HUES64 (cell line): ENCODE data around the gene SEPTIN2. TPM values are rescaled to one million over a fixed set of nuclear protein-coding genes. Genes with fewer than 3 reads are reported as not detected.
A peak's percentile ranks its signal among the peaks of the same experiment; 100 is the strongest.

Experiments used
- H3K27ac ChIP-seq: 2 replicates; pipeline ENCODE4 v1.7.0; 2013; ENCODE audit warnings: low read depth, low read length, inconsistent platforms
- H3K27me3 ChIP-seq: 2 replicates; pipeline ENCODE4 v1.6.1; 2013; ENCODE audit warnings: mild to moderate bottlenecking, low read length; ENCODE audit not compliant: insufficient read depth
- H3K36me3 ChIP-seq: 2 replicates; pipeline ENCODE4 v1.6.1; 2013; ENCODE audit warnings: mild to moderate bottlenecking, low read length; ENCODE audit not compliant: insufficient read depth
- H3K4me1 ChIP-seq: 2 replicates; pipeline ENCODE4 v1.6.1; 2013; ENCODE audit warnings: mild to moderate bottlenecking, low read length, moderate library complexity; ENCODE audit not compliant: insufficient read depth
- H3K4me3 ChIP-seq: 2 replicates; pipeline ENCODE4 v1.5.1; 2013; ENCODE audit warnings: mild to moderate bottlenecking, low read length, moderate library complexity
- H3K9ac ChIP-seq: 2 replicates; pipeline ENCODE4 v1.6.1; 2013; ENCODE audit warnings: mild to moderate bottlenecking, low read depth, low read length
- H3K9me3 ChIP-seq: 2 replicates; pipeline ENCODE4 v1.6.1; 2013; ENCODE audit warnings: low read depth, low read length; ENCODE audit not compliant: insufficient read depth
- WGBS: fragments of 150-250, 120-280 bp; methylation state at CpG from one replicate; pipeline ENCODE4 v1.1.7; 2013; ENCODE audit warnings: missing lambda C conversion rate; 5-methylcytosine and 5-hydroxymethylcytosine counted together
- polyA plus RNA-seq, 2 experiments: library from polyadenylated mRNA; stranded (reverse); fragments of 50-300 nt; gene quantifications; one replicate each; pipeline ENCODE4 v1.2.3, GENCODE V29; 2013

SEPTIN2 gene
- 303 TPM for polyA plus RNA-seq (2013, experiment 1 of 2)
- polyA plus RNA-seq (2013, experiment 2 of 2) = 319 TPM

DNA sequence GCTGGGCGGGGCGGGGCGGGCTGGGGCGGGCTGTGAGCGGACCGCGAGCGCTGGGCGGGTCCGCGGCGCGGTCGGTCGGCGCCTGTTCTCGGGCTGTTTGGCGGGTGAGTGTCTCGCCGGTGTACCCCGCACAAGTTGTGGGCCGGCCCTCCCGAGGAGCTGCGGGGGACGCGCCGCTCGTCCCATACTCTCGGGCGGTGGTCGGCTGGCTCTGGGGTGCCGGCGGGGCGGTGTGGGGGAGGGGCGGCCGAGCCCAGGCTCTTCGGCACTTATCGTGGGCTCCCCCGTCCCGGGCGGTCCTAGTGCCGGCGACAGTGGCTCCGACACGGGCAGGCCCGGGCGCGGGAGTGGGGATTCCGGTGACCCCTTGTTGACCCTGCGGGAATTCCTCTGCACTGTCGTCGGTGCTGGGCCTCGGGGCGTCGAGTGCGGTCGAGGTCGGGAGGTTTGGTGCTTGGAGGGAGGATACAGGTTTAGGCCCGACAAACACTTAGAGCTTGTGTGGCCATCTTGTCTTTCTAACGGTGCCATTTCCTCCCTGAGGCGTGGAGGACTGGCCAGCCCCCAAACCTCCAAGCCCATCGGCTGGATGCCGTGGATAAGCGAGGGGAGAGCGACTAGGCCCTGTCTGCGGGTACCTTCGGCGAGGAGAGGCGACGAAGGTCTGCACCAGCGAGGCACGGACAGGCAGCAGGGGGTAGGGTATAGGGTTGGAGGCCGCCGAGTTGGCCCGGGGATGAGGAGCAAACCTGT, at the start of gene SEPTIN2:
Gene SEPTIN2, plus strand, starts transcription at position 47 of the 753 bp plus-strand sequence. CDS start 8,308 bp downstream, outside the sequence.
- Histone ChIP-seq H3K27ac (peak within 1 kb of the TSS; percentile 99), H3K36me3 (peaks cover 19% of the 10 kb centered on the region; the same call in 1 of the 2 replicates), H3K27me3 (no peaks in the 10 kb centered on the region), H3K9me3 (no peaks in the 10 kb centered on the region), H3K9ac (peak within 1 kb of the TSS; percentile 100), H3K4me1 (peaks cover 38% of the 10 kb centered on the region), H3K4me3 (peak within 1 kb of the TSS; percentile 95)
- under 1% methylated on average over 75 of the region's 75 CpGs for WGBS

DNA sequence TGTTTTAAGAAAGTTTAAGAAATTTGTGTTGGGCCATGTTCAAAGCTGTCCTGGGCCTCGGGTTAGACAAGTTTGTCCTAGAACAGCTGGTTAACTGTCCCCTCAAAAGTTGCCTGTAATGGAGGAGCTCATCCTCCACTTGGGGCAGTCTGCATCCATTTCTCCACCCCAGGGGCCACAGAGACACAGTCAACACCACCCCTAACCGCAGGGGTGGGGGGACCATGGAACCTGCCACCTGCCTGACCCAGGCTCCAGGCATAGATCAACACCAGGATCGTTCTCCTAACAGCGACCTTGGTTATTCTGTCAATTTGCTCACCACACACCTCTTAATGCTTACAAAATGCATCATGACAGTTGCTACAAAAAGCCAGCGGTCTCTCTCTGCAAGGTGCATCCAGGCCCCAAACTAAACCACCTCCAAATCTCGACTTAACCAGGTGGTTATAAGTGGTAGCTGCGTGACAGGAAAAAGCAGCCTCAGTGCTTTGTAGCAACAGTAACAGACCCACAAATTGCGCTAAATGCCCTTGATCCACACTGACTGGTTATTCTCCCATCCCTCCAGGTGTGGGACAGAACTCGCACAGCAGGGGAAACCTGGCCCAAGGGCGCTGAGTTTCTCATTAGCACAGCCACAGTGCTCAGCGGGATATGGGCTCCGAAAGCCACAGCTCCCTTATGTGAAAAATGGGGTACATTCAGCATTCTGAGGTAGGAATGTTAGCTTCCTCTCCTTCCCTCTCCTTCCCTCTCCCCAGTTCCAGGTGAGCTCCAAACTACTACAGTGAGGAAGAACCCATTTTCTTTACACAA, 48.3 kb upstream of the SEPTIN2 start:
- Histone ChIP-seq H3K36me3 (peaks cover 60% of the 10 kb centered on the region), H3K9me3 (no peaks in the 10 kb centered on the region), H3K4me3 (no peak overlapping the region), H3K27me3 (no peaks in the 10 kb centered on the region), H3K9ac (no peak overlapping the region; the same call in 1 of the 2 replicates), H3K27ac (0 out of 2 replicates have a peak overlapping the region, but pooled peaks have one; percentile 10), H3K4me1 (no peaks in the 10 kb centered on the region; the same call in 1 of the 2 replicates)
- WGBS = 85% methylated on average over 12 of the region's 12 CpGs

DNA sequence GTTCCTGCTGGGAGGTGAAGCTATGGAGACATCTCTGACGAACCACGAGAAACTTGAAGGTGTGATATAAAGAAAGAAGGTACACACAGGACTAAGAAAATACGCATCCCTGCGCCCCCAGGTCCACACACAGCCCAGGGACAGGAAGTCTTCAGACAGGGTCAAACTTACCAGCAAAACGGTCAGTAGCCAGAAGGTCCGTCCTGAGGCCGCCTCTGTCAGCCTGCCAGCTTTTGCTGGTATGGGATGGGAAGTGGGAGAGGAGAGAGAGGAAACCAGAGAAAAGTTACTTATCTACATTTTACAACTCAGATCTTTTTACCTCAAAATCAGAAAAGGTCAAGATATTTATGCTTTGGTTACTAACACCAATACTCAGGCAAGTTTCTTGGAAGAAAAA, 47.4 kb upstream of the SEPTIN2 start:
- Histone ChIP-seq H3K9ac (no peak overlapping the region), H3K36me3 (peaks cover 52% of the 10 kb centered on the region), H3K4me3 (no peak overlapping the region), H3K4me1 (no peaks in the 10 kb centered on the region; the same call in 1 of the 2 replicates), H3K9me3 (no peaks in the 10 kb centered on the region), H3K27ac (no peak overlapping the region), H3K27me3 (no peaks in the 10 kb centered on the region)
- 95% methylated on average over 7 of the region's 7 CpGs for WGBS

DNA sequence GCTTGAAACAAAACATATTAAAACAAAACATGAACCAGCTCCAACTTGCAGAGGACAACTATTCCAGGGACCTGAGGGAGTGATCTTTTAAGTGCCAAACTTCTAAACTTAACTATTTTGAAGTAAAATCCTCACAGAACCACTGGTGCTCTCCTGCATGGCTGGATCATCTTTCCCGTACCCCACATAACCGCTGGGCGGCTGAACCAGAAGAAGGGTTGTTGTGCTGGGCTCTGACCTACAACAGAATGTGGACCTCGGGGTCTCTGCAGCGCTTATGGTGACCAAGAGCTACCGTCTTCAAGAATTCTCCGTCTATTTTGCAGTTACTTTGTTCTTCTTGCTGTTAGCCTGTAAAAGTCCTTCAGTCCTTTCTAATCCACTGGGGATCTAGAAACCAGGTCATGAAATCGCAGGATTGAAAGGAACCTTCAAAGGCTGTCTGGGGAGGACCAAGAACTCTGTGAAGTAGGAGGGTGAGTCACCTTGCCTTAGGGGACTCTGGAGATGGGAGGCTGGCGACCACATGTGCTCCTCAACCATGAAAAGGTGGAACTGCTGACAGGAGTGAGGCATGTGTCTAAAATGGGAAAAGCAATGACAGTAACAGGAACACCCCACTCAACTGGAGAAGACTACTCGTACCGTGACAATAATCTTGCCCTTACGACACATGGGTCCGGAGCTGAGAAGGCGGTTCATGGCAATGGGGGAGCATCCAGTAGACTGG, 46.8 kb upstream of the SEPTIN2 start:
- H3K4me3 ChIP-seq = no peak overlapping the region
- H3K27ac ChIP-seq = no peak overlapping the region
- H3K9ac ChIP-seq = no peak overlapping the region
- no peaks in the 10 kb centered on the region for H3K27me3 ChIP-seq
- 92% methylated on average over 14 of the region's 14 CpGs for WGBS
- H3K9me3 ChIP-seq = no peaks in the 10 kb centered on the region
- H3K4me1 ChIP-seq = no peaks in the 10 kb centered on the region; the same call in 1 of the 2 replicates
- H3K36me3 ChIP-seq = peaks cover 46% of the 10 kb centered on the region

DNA sequence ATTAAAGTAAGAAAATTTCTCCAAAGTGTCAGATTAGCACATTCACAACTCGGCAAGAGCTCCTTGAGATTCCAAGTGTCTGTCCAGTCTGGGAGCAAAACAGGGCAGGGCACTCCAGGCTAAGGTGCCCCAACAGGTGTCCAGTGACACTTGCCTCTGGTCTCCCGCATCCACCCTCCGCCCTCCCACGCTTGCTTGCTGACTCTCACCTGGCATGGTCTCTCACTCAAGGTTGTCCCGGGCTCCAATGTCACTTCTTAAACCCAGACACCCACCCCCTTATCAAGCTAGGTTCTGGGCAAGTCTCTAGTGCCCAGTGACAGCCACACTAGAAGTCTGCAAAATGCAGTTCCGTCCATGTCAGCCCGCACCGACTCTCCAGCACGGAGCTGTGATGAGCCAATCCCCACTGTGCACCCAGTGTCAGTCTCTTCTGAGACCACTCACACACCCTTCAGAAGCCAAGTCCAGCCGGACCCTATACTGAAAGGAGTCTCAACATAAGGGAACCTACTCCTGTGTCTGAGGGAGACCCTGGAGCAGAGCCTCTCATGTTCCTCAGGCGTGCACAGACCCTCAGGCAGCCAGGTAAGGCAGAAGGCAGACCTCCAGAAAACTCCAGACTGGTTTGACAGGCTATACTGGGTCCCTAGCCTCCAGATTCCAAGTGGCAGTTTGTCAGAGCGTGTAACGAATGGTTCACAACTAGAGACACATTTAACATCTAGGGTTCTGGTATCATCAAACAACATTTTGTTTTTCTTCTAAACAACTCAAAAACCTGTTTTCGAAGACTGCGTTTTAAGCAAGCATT, 45.8 kb upstream of the SEPTIN2 start:
- Histone ChIP-seq H3K4me1 (no peaks in the 10 kb centered on the region; the same call in 1 of the 2 replicates), H3K27ac (no peak overlapping the region), H3K27me3 (no peaks in the 10 kb centered on the region), H3K9ac (no peak overlapping the region), H3K4me3 (no peak overlapping the region), H3K36me3 (peaks cover 38% of the 10 kb centered on the region), H3K9me3 (no peaks in the 10 kb centered on the region)
- 95% methylated on average over 15 of the region's 15 CpGs for WGBS

DNA sequence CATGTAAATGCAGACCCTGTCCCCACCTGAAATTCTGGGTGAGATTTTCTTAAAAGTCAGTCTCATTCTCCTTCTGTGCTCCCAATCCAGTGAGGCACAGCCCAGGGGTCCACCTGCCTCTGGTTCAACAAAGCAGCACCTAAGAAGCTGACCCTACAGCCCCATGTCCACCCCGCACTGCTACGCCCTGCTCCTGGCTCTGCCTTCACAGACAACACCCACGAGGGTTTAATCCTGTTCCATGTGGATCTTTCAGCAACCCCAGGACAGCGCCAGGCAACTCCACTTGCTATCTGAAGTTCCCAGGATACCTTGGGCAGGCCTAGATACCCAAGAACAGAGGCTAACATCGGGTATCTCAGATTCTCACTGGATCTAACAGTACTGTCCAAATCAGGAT, 45.2 kb upstream of the SEPTIN2 start:
- no peaks in the 10 kb centered on the region for H3K9me3 ChIP-seq
- H3K27me3 ChIP-seq = no peaks in the 10 kb centered on the region
- H3K27ac ChIP-seq = no peak overlapping the region
- no peak overlapping the region for H3K4me3 ChIP-seq
- WGBS = 88% methylated on average over 5 of the region's 5 CpGs
- H3K36me3 ChIP-seq = peaks cover 32% of the 10 kb centered on the region
- no peaks in the 10 kb centered on the region; the same call in 1 of the 2 replicates for H3K4me1 ChIP-seq
- no peak overlapping the region for H3K9ac ChIP-seq

DNA sequence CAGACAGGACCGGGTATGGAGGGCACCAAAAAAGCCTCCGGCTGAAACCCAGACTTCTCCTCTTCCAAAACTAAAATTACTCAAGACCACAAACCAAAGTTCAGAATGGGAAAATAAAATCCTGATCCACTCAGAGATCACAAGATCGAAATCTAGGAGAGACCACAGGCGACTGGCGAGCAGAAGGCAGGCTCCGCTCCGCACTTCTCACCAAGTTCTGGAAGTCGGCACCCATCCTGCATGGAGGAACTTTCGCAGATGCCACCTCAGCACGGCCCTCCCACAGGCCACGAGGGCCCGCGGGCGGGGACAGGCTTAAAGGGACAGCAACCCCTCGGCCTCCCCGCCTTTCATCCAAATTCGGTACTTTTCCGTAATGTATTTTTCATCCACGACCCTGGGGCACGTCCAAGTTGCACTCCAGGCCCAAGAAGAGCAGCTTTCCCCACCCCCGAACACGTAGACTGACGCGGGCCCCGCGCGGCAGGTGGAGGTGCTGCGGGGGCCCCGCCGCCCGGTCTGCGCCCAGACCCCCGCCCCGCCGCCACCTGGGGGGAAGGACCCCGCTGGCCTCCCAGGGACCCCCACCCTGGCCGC, 43.9 kb upstream of the SEPTIN2 start:
- Histone ChIP-seq H3K9ac (peak overlapping the region; percentile 75), H3K4me1 (no peaks in the 10 kb centered on the region; the same call in 1 of the 2 replicates), H3K27me3 (no peaks in the 10 kb centered on the region), H3K36me3 (peaks cover 19% of the 10 kb centered on the region), H3K4me3 (peak overlapping the region; percentile 68), H3K9me3 (no peaks in the 10 kb centered on the region), H3K27ac (no peak overlapping the region)
- 13% methylated on average over 37 of the region's 37 CpGs for WGBS

DNA sequence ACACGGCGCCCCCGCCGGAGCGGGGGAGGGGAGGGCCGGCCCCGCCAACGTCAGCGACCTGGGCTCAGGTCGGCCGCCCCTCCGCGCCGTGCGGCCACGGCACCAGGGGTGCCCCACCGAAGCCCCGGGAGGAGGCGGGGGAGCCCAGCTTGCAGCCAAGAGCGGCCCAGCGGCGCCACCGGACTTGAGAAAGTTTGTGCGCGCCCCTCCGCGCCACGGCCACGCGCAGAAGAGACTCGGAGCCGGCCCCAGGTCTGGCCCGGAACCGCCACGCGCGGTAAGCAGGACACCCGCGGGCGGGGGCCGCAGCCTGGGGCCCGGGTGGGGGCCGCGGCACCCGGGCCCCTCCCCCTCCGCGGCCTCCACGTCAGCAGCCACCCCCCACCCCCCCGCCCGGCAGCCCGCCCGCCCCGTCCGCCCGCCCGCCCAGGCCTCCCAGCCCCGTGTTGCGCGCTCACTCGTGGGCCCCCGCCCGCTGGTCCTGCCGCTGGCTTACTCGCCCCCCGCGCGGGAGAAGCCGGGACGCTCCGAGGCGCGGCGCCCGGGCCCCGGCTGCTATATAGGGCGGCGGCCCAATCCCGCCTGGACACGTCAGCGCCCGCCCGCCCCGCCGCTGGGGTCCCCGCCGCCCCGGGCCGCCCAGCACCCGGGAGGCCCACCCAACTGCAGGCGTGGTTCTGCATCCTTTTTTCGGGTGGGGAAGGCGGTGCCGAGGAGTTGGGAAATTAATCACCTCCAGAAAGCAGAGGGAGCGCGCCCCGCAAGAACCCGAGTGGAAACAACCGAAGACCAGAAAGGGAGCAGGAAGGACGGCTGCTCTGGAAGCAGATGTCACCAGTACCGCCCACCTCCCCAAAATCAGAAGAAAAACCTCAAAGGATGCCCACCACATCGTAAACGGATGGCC, 43.2 kb upstream of the SEPTIN2 start:
- Histone ChIP-seq H3K9me3 (no peaks in the 10 kb centered on the region), H3K4me1 (no peaks in the 10 kb centered on the region; the same call in 1 of the 2 replicates), H3K27me3 (no peaks in the 10 kb centered on the region), H3K27ac (no peak overlapping the region), H3K9ac (peak overlapping the region; percentile 75), H3K4me3 (peak overlapping the region; percentile 68), H3K36me3 (peaks cover 11% of the 10 kb centered on the region)
- 2% methylated on average over 92 of the region's 102 CpGs for WGBS

DNA sequence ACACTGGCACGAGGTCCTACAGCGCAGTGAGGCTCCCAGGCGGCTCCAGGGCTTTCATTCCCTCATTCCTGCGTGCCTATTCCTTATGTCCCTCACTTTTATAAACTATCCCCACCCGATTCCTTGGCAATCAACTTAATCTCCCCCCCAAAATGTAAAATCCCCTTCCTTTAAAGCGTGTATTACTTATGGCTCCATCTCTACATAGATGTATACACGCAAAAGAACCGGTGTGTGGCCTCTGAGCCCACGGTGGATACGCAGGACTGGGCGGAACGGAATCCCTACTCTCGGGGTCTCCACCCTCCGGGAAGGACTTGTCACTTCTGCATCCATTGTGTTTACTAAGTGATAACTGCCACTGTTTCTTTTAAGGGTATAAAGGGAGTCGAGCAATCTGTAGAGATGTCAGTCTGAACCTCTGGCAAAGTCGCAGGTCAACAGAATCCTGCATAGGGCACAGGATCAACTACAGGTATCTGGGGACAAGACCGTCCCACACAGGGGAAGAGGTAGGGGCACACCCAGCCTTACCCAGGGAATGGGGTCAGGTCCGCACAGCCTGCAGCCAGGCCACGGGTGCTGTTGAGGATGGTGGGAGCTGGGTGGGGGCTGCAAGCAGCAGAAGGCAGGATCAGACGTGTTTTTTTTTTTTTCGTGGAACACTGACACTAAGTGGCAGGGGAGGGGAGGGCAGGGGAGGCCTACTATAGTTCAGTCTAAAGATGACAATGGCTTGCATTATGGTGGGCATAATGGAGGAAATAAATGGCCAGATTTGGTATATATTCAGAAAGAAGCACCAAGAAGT, 42.3 kb upstream of the SEPTIN2 start:
- WGBS = 67% methylated on average over 21 of the region's 21 CpGs
- Histone ChIP-seq H3K4me1 (no peaks in the 10 kb centered on the region; the same call in 1 of the 2 replicates), H3K9me3 (no peaks in the 10 kb centered on the region), H3K4me3 (peak overlapping the region; percentile 68), H3K36me3 (peaks cover 4% of the 10 kb centered on the region), H3K27ac (no peak overlapping the region), H3K9ac (peak overlapping the region; percentile 75), H3K27me3 (no peaks in the 10 kb centered on the region)
